Measurements from ENCODE around the gene KRT86.

KRT86 gene

DNA sequence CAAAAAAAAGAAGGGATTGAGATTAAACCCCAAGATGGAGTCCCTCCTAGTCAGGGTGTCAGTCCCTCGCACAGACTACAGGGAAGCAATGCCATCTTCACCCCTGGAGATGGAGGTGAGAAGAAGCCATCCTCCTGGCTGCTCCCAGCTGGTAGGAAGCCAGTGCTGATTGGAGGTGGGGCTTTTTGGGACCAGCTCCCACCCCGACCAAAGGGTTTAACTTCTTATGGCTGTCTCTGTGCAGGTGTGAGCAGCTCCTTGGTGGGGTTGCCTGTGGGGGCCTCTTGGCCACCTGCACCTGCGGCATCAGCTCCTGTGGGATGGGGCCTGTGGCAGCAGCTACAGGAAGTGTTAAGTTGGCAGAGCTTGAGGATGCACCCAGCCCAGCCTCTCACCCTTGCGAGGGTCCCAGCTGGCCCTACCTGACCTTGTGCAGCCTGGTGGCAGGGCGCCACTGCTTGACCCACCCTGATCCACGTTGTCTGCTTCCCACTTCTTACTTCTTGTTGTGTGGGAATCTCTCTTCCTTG lies 3.8 kb upstream of the KRT86 start:
- Histone ChIP-seq H3K4me2 (ENCODE audit: low read depth, low read length, poor library complexity, severe bottlenecking) (no peak overlapping the region), H3K27ac (ENCODE audit: low read depth, low read length) (no peak overlapping the region), H3K9ac (ENCODE audit: low read length) (no peak overlapping the region), H2AFZ (ENCODE audit: low read depth, low read length, severe bottlenecking) (no peak overlapping the region), H3K4me3 (ENCODE audit: insufficient read depth, low read length, poor library complexity, severe bottlenecking) (no peak overlapping the region), H3K36me3 (ENCODE audit: low read length) (no peaks in the 10 kb centered on the region), H3K9me2 (replicated peaks; ENCODE audit: insufficient read depth, low read length) (no peaks in the 10 kb centered on the region), H3K79me2 (ENCODE audit: insufficient read depth, low read length) (no peaks in the 10 kb centered on the region), H3F3A (ENCODE audit: insufficient read depth) (no peaks in the 10 kb centered on the region), H4K20me1 (ENCODE audit: low read depth, low read length) (no peaks in the 10 kb centered on the region), H3K9me3 (ENCODE audit: insufficient read depth, low read length) (no peaks in the 10 kb centered on the region), H3K27me3 (ENCODE audit: low read length) (no peaks in the 10 kb centered on the region)
- no peak for TF ChIP-seq EZH2phosphoT487 (conservative IDR thresholded peaks at IDR 0.05; ENCODE audit: low read length)
- TF ChIP-seq, protein P1, sequence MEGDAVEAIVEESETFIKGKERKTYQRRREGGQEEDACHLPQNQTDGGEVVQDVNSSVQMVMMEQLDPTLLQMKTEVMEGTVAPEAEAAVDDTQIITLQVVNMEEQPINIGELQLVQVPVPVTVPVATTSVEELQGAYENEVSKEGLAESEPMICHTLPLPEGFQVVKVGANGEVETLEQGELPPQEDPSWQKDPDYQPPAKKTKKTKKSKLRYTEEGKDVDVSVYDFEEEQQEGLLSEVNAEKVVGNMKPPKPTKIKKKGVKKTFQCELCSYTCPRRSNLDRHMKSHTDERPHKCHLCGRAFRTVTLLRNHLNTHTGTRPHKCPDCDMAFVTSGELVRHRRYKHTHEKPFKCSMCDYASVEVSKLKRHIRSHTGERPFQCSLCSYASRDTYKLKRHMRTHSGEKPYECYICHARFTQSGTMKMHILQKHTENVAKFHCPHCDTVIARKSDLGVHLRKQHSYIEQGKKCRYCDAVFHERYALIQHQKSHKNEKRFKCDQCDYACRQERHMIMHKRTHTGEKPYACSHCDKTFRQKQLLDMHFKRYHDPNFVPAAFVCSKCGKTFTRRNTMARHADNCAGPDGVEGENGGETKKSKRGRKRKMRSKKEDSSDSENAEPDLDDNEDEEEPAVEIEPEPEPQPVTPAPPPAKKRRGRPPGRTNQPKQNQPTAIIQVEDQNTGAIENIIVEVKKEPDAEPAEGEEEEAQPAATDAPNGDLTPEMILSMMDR (IDR thresholded peaks at IDR 0.05; ENCODE audit: insufficient read depth, low read length, poor library complexity, severe bottlenecking), result no peak

DNA sequence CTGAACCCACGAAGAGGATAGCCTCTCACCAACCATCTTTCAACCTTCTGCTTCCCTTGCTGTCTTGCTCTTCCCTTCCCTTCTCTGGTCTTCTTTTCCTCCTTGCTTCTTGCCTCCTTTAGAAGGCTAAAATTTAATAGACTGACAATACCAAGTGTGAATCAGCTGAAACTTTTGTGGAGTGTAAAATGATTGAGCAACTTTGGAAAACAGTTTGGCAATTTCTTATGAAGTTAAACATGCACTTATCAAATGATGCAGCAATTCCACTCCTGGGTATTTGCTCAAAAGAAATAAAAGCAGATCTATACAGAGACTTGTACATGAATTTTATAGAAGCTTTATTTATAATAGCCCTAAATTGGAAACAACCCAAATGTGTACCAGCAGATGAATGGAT lies 3.3 kb upstream of the KRT86 start:
- no peak overlapping the region for H3K9ac ChIP-seq (ENCODE audit: low read length)
- H3K4me3 ChIP-seq (ENCODE audit: insufficient read depth, low read length, poor library complexity, severe bottlenecking), result no peak overlapping the region
- H3K27ac ChIP-seq (ENCODE audit: low read depth, low read length), result no peak overlapping the region
- H3K4me2 ChIP-seq (ENCODE audit: low read depth, low read length, poor library complexity, severe bottlenecking), result no peak overlapping the region
- no peaks in the 10 kb centered on the region for H3K9me2 ChIP-seq (replicated peaks; ENCODE audit: insufficient read depth, low read length)
- H3K79me2 ChIP-seq (ENCODE audit: insufficient read depth, low read length), result no peaks in the 10 kb centered on the region
- no peak overlapping the region for H2AFZ ChIP-seq (ENCODE audit: low read depth, low read length, severe bottlenecking)
- no peaks in the 10 kb centered on the region for H3K9me3 ChIP-seq (ENCODE audit: insufficient read depth, low read length)
- no peaks in the 10 kb centered on the region for H4K20me1 ChIP-seq (ENCODE audit: low read depth, low read length)
- H3K36me3 ChIP-seq (ENCODE audit: low read length), result no peaks in the 10 kb centered on the region
- H3F3A ChIP-seq (ENCODE audit: insufficient read depth), result no peaks in the 10 kb centered on the region
- no peaks in the 10 kb centered on the region for H3K27me3 ChIP-seq (ENCODE audit: low read length)
- TF ChIP-seq, protein P1 (IDR thresholded peaks at IDR 0.05; ENCODE audit: insufficient read depth, low read length, poor library complexity, severe bottlenecking), result no peak
- TF ChIP-seq EZH2phosphoT487 (conservative IDR thresholded peaks at IDR 0.05; ENCODE audit: low read length), result no peak

DNA sequence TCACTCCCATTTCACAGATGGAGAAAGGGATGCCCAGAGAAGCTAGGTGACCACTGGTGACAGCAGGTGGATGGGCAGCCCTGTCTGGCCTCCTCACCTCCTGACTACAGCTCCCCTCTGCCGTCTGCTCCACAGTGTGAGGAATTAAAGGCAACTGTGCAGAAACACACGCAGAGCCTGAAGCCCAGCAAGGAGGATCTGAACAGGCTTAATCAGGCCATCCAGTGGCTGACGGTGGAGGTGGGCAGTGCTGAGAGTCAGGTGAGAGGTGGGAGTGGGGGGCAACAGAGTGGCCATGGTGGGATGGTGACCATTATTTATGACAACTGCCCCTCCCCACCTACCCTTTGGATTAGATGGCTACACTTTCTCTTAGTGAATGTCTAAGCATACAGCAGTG lies 1.2 kb downstream of the KRT86 start:
- H3K9me3 ChIP-seq (ENCODE audit: insufficient read depth, low read length), result no peaks in the 10 kb centered on the region
- H3K9ac ChIP-seq (ENCODE audit: low read length), result no peak overlapping the region
- H2AFZ ChIP-seq (ENCODE audit: low read depth, low read length, severe bottlenecking), result no peak overlapping the region
- no peaks in the 10 kb centered on the region for H4K20me1 ChIP-seq (ENCODE audit: low read depth, low read length)
- no peaks in the 10 kb centered on the region for H3K36me3 ChIP-seq (ENCODE audit: low read length)
- no peak overlapping the region for H3K4me2 ChIP-seq (ENCODE audit: low read depth, low read length, poor library complexity, severe bottlenecking)
- TF ChIP-seq, protein P1 (IDR thresholded peaks at IDR 0.05; ENCODE audit: insufficient read depth, low read length, poor library complexity, severe bottlenecking), result no peak
- no peak for TF ChIP-seq EZH2phosphoT487 (conservative IDR thresholded peaks at IDR 0.05; ENCODE audit: low read length)
- H3K4me3 ChIP-seq (ENCODE audit: insufficient read depth, low read length, poor library complexity, severe bottlenecking), result no peak overlapping the region
- H3K9me2 ChIP-seq (replicated peaks; ENCODE audit: insufficient read depth, low read length), result no peaks in the 10 kb centered on the region
- no peaks in the 10 kb centered on the region for H3F3A ChIP-seq (ENCODE audit: insufficient read depth)
- no peaks in the 10 kb centered on the region for H3K27me3 ChIP-seq (ENCODE audit: low read length)
- no peaks in the 10 kb centered on the region for H3K79me2 ChIP-seq (ENCODE audit: insufficient read depth, low read length)
- no peak overlapping the region for H3K27ac ChIP-seq (ENCODE audit: low read depth, low read length)

Measured in SU-DHL-6 (cell line).